ENCODE data around the gene BCAR3. TPM values are rescaled to one million over a fixed set of nuclear protein-coding genes. Genes with fewer than 3 reads are reported as not detected.

BCAR3 gene
- total RNA-seq, 1 experiment from 2014 or later: 15.6 TPM

GRCh38 chr1:93701629-93702028 is 20.0 kb upstream of the BCAR3 start:
- BruUV-seq (replicated peaks): no TSS peak
- CTCF ChIA-PET: interaction anchor here (0.6 kb wide), 1 partner anchor 112 kb away, joined by 4 read pairs; no protein-coding TSS in a partner anchor
- peak overlapping the region; percentile 90 for H3K27ac Mint-ChIP-seq (ENCODE audit: unreplicated experiment)
- no peaks in the 10 kb centered on the region for H3K9me3 Mint-ChIP-seq (ENCODE audit: low read depth, unreplicated experiment)
- peak; percentile 88 for DNase-seq
- H3K4me1 Mint-ChIP-seq (ENCODE audit: low read depth, unreplicated experiment): peaks cover 27% of the 10 kb centered on the region
- no peak for TF ChIP-seq CTCF (IDR thresholded peaks at IDR 0.05; ENCODE audit: unreplicated experiment)
- no peaks in the 10 kb centered on the region for H3K27me3 Mint-ChIP-seq (ENCODE audit: unreplicated experiment)
- intact Hi-C loops (cut with micrococcal nuclease; ENCODE audit: unreplicated experiment): no loop called here
- no peak overlapping the region for H3K4me3 Mint-ChIP-seq (ENCODE audit: low read depth, unreplicated experiment)
- H3K36me3 Mint-ChIP-seq (ENCODE audit: insufficient read depth, unreplicated experiment): peaks cover 7% of the 10 kb centered on the region

- intact Hi-C loops (cut with micrococcal nuclease; ENCODE audit: unreplicated experiment): no loop called here
- Mint-ChIP-seq H3K4me3 (ENCODE audit: low read depth, unreplicated experiment) (no peak overlapping the region), H3K27ac (ENCODE audit: unreplicated experiment) (peak overlapping the region; percentile 66), H3K36me3 (ENCODE audit: insufficient read depth, unreplicated experiment) (peaks cover 7% of the 10 kb centered on the region), H3K9me3 (ENCODE audit: low read depth, unreplicated experiment) (no peaks in the 10 kb centered on the region), H3K4me1 (ENCODE audit: low read depth, unreplicated experiment) (peaks cover 27% of the 10 kb centered on the region), H3K27me3 (ENCODE audit: unreplicated experiment) (no peaks in the 10 kb centered on the region)
- CTCF ChIA-PET: no interaction called here
- no peak for DNase-seq
- TF ChIP-seq CTCF (IDR thresholded peaks at IDR 0.05; ENCODE audit: unreplicated experiment): no peak
- BruUV-seq (replicated peaks): no TSS peak
Measured at GRCh38 chr1:93700532-93701469, 19.2 kb upstream of the BCAR3 start.

DNA sequence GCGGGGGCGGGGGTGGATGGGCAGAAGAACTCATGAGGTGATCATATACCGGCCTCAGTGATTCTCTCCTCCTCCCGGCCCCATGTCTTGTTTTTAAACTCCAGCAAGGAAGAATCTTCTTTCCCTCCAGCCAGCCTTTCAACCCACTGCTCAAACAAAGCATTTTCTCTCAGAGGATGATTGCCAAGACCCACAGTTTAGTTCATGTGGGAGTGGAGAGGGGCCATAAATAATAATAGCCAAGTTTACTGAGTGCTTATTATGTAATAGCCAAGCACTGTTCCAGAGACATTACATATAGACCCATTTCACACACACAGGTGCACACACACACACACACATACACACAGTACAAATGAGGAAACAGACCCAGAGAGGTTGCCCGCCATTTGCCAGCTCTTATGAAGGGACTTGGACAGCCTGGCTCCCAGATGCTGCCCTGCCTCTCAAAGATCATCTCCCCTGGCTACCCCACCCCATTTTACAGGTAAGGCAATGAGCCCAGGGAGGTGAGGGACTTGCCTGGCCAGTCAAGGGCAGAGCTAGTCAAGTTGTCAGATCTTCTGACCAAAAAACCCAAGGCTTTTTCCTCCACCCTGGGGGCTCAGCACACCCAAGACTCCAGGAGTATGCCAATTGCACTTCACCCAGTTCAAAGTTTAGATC is 18.0 kb upstream of the BCAR3 start:
- no peak overlapping the region for H3K27ac Mint-ChIP-seq (ENCODE audit: unreplicated experiment)
- CTCF ChIA-PET: no interaction called here
- H3K36me3 Mint-ChIP-seq (ENCODE audit: insufficient read depth, unreplicated experiment): peaks cover 7% of the 10 kb centered on the region
- no peak overlapping the region for H3K4me3 Mint-ChIP-seq (ENCODE audit: low read depth, unreplicated experiment)
- no peak for DNase-seq
- no TSS peak for BruUV-seq (replicated peaks)
- H3K9me3 Mint-ChIP-seq (ENCODE audit: low read depth, unreplicated experiment): no peaks in the 10 kb centered on the region
- H3K27me3 Mint-ChIP-seq (ENCODE audit: unreplicated experiment): no peaks in the 10 kb centered on the region
- peaks cover 27% of the 10 kb centered on the region for H3K4me1 Mint-ChIP-seq (ENCODE audit: low read depth, unreplicated experiment)
- TF ChIP-seq CTCF (IDR thresholded peaks at IDR 0.05; ENCODE audit: unreplicated experiment): no peak
- intact Hi-C loops (cut with micrococcal nuclease; ENCODE audit: unreplicated experiment): no loop called here

DNA sequence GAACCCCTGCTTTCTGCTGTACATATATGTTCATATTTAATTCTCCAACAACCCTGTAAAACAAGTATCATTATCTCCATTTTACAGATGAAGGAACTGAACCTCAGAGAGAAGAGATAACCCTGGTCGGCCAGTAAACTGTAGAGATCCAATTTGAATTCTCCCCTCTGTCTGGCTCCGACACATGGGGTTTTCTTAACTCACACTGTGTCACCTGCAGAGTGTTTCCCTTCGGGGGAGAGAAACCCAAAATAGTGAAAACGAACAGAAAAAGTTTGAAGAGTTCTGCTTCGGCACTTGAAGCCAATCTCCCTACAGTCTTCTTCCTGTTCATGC is 17.4 kb upstream of the BCAR3 start:
- no peak overlapping the region for H3K4me3 Mint-ChIP-seq (ENCODE audit: low read depth, unreplicated experiment)
- BruUV-seq (replicated peaks): no TSS peak
- no peaks in the 10 kb centered on the region for H3K9me3 Mint-ChIP-seq (ENCODE audit: low read depth, unreplicated experiment)
- H3K27ac Mint-ChIP-seq (ENCODE audit: unreplicated experiment): no peak overlapping the region
- H3K4me1 Mint-ChIP-seq (ENCODE audit: low read depth, unreplicated experiment): peaks cover 24% of the 10 kb centered on the region
- TF ChIP-seq CTCF (IDR thresholded peaks at IDR 0.05; ENCODE audit: unreplicated experiment): no peak
- no peaks in the 10 kb centered on the region for H3K27me3 Mint-ChIP-seq (ENCODE audit: unreplicated experiment)
- H3K36me3 Mint-ChIP-seq (ENCODE audit: insufficient read depth, unreplicated experiment): peaks cover 7% of the 10 kb centered on the region
- CTCF ChIA-PET: no interaction called here
- no peak for DNase-seq
- intact Hi-C loops (cut with micrococcal nuclease; ENCODE audit: unreplicated experiment): no loop called here
